GM12878 (cell line): ENCODE data around the gene PRDM16. TPM values are rescaled to one million over a fixed set of nuclear protein-coding genes. Genes with fewer than 3 reads are reported as not detected.

Source experiments
- ATAC-seq: fragments of 200-7000 bp; cut with Tn5 transposase; 3 replicates; pipeline ENCODE4 v1.9.1; 2020; ENCODE audit warnings: mild to moderate bottlenecking, moderate library complexity
- BruUV-seq: library from RNA; stranded (reverse); fragments of 400-500 nt; replicated peaks from 2 replicates; lab custom pipeline; 2021; lab: Mats Ljungman, UMichigan
- CTCF ChIA-PET: fragments of 300-600 bp; sonication (Branson Sonifier 250); formaldehyde crosslinking; extraction: SDS; loops from one replicate; lab custom pipeline; 2021; ENCODE audit warnings: inconsistent platforms; lab: Yijun Ruan, JAX
- POLR2A ChIA-PET: fragments of 350-600 bp; formaldehyde crosslinking; extraction: SDS; loops from one replicate; lab custom pipeline; 2021; ENCODE audit warnings: inconsistent platforms; lab: Charles Lee
- RAD21 ChIA-PET: fragments of 300-600 bp; sonication (Branson Sonifier 250); formaldehyde crosslinking; loops from one replicate; lab custom pipeline; 2023; ENCODE audit warnings: antibody characterized with exemption; ENCODE audit not compliant: unreplicated experiment; lab: Charles Lee
- SMC1A ChIA-PET: fragments of 300-600 bp; sonication (Branson Sonifier 250); formaldehyde crosslinking; loops from one replicate; lab custom pipeline; 2023; ENCODE audit not compliant: unreplicated experiment, uncharacterized antibody; lab: Charles Lee
- DNase-seq: peaks from one replicate; pipeline ENCODE4 v3.0.0-alpha.2; 2011; ENCODE audit warnings: low read depth, low spot score
- FAIRE-seq: peaks from 3 replicates; lab custom pipeline; 2011; peaks lifted over from hg19 to GRCh38; lab: Jason Lieb, UNC
- H2AFZ ChIP-seq: 2 replicates; pipeline ENCODE4 v1.6.0; 2011; ENCODE audit warnings: low read depth, low read length, control low read depth; ENCODE audit not compliant: control insufficient read depth
- H3K27ac ChIP-seq: 2 replicates; pipeline ENCODE4 v1.5.1; 2011; ENCODE audit warnings: control low read depth; ENCODE audit not compliant: control insufficient read depth, insufficient read depth
- H3K27me3 ChIP-seq, 2 experiments: replicated peaks in 1 of 2; 2 replicates each; pipeline versions ENCODE4 v1.6.0 to v1.6.1; 2011; ENCODE audit warnings: low read length in 1 of 2; ENCODE audit not compliant: control insufficient read depth in 2 of 2, insufficient read depth in 2 of 2
- H3K36me3 ChIP-seq, 2 experiments: 2 replicates each; pipeline ENCODE4 v1.5.1; 2011; ENCODE audit warnings: low read length in 1 of 2; ENCODE audit not compliant: control insufficient read depth in 2 of 2, insufficient read depth in 2 of 2
- H3K4me1 ChIP-seq: 2 replicates; pipeline ENCODE4 v1.6.1; 2011; ENCODE audit warnings: mild to moderate bottlenecking, low read length, moderate library complexity, mixed read lengths; ENCODE audit not compliant: control insufficient read depth, insufficient read depth
- H3K4me2 ChIP-seq: 2 replicates; pipeline ENCODE4 v1.6.0; 2011; ENCODE audit warnings: control low read depth; ENCODE audit not compliant: control insufficient read depth, insufficient read depth
- H3K4me3 ChIP-seq: fragments of 200-600 bp; sonication (generic); 2 replicates; pipeline ENCODE4 v1.5.1; 2016
- H3K79me2 ChIP-seq: 2 replicates; pipeline ENCODE4 v1.6.0; 2011; ENCODE audit warnings: low read length; ENCODE audit not compliant: control insufficient read depth, insufficient read depth
- H3K9ac ChIP-seq: 2 replicates; pipeline ENCODE4 v1.8.0; 2011; ENCODE audit warnings: low read length, control low read depth, mixed read lengths; ENCODE audit not compliant: control insufficient read depth, insufficient read depth
- H3K9me3 ChIP-seq: replicated peaks from 3 replicates; pipeline ENCODE4 v1.5.1; 2011; ENCODE audit warnings: mild to moderate bottlenecking, low read length; ENCODE audit not compliant: control insufficient read depth, insufficient read depth
- H4K20me1 ChIP-seq: 2 replicates; pipeline ENCODE4 v1.6.0; 2011; ENCODE audit not compliant: control insufficient read depth, insufficient read depth
- EED ChIP-seq: sonication (generic); IDR thresholded peaks from 2 replicates; pipeline ENCODE4 v1.6.1; 2016; ENCODE audit warnings: antibody characterized with exemption, low read depth
- MEF2A ChIP-seq: IDR thresholded peaks from 2 replicates; pipeline ENCODE4 v1.6.1; 2011; ENCODE audit warnings: low read depth, mild to moderate bottlenecking, low read length, moderate library complexity; ENCODE audit not compliant: insufficient read depth
- SREBF1 ChIP-seq: IDR thresholded peaks from 2 replicates; pipeline ENCODE4 v1.6.1; 2012; ENCODE audit warnings: mild to moderate bottlenecking, low read length
- YBX1 ChIP-seq: fragments of 450-650 bp; IDR thresholded peaks from 2 replicates; pipeline ENCODE4 v1.6.1; 2016; ENCODE audit warnings: antibody characterized with exemption
- WGBS: methylation state at CpG from one replicate; pipeline ENCODE4 v1.1.6; 2016; ENCODE audit warnings: low lambda C conversion rate; ENCODE audit not compliant: insufficient replicate concordance, insufficient coverage; ENCODE audit errors: missing lambda C conversion rate; 5-methylcytosine and 5-hydroxymethylcytosine counted together
- in situ Hi-C: fragments of 300-500 bp; cut with MboI; formaldehyde crosslinking; loops from 9 replicates; pipeline ENCODE4 v1.14.3; 2018; ENCODE audit warnings: mixed read lengths
- intact Hi-C: fragments of 100-400 bp; cut with micrococcal nuclease; formaldehyde crosslinking; loops from one replicate; pipeline ENCODE4 v1.14.2; 2022; ENCODE audit not compliant: unreplicated experiment
- polyA plus RNA-seq, 11 experiments: library from polyadenylated mRNA; depleted of rRNA in 4 of 11; unstranded in 6 of 11; stranded (reverse) in 5 of 11; fragments of >200 nt; fragmentation: Nextera tagmentation in 4 of 11; fragmentation: Illumina TruSeq in 1 of 11; extraction: Ambion mirVana in 4 of 11; extraction: Trizol in 1 of 11; gene quantifications; 1 replicate in 1 of 11; 2 replicates in 10 of 11; pipeline versions ENCODE4 v1.2.1 to v1.2.3, GENCODE V29; 2011 to 2016; ENCODE audit warnings: inconsistent platforms in 2 of 11, missing spikeins in 2 of 11, low read depth in 1 of 11
- total RNA-seq, 4 experiments: library from RNA; depleted of rRNA in 3 of 4; stranded (reverse); fragments of >200 nt in 3 of 4; fragmentation: Illumina TruSeq in 1 of 4; extraction: Trizol in 1 of 4; gene quantifications; 2 replicates each; pipeline versions ENCODE4 v1.2.1 to v1.2.3, GENCODE V29; 2013 to 2021
- TF ChIP-seq, protein P1 (sequence below): IDR thresholded peaks from 2 replicates; pipeline ENCODE4 v1.6.1; 2012; ENCODE audit warnings: low read depth, low read length, improper control_type of control experiment
- TF ChIP-seq, protein P2 (sequence below): fragments of 450-650 bp; IDR thresholded peaks from 2 replicates; pipeline ENCODE4 v1.6.1; 2017; ENCODE audit warnings: mild to moderate bottlenecking, low read depth, inconsistent platforms; ENCODE audit not compliant: poor library complexity, severe bottlenecking
- TF ChIP-seq, protein P3 (sequence below): fragments of 150-350 bp; IDR thresholded peaks from 2 replicates; pipeline ENCODE4 v1.6.1; 2016; ENCODE audit warnings: low read depth, low read length
- TF ChIP-seq, protein P4 (sequence below): IDR thresholded peaks from 2 replicates; pipeline ENCODE4 v1.6.1; 2012; ENCODE audit warnings: low read depth, low read length, improper control_type of control experiment
- TF ChIP-seq, protein P5 (sequence below): IDR thresholded peaks from 2 replicates; pipeline ENCODE4 v1.6.1; 2012; ENCODE audit warnings: mild to moderate bottlenecking, low read depth, low read length
- TF ChIP-seq, protein P6 (sequence below): IDR thresholded peaks from 2 replicates; pipeline ENCODE4 v1.6.1; 2011; ENCODE audit warnings: mild to moderate bottlenecking, low read depth, low read length, moderate library complexity; ENCODE audit not compliant: insufficient replicate concordance

Gene PRDM16
- total and polyA plus RNA-seq, 10 of the 15 experiments (the other 5 are each of a cell fraction or from before 2014, with no cell fraction given), result 0.03 TPM; not detected in 9

DNA sequence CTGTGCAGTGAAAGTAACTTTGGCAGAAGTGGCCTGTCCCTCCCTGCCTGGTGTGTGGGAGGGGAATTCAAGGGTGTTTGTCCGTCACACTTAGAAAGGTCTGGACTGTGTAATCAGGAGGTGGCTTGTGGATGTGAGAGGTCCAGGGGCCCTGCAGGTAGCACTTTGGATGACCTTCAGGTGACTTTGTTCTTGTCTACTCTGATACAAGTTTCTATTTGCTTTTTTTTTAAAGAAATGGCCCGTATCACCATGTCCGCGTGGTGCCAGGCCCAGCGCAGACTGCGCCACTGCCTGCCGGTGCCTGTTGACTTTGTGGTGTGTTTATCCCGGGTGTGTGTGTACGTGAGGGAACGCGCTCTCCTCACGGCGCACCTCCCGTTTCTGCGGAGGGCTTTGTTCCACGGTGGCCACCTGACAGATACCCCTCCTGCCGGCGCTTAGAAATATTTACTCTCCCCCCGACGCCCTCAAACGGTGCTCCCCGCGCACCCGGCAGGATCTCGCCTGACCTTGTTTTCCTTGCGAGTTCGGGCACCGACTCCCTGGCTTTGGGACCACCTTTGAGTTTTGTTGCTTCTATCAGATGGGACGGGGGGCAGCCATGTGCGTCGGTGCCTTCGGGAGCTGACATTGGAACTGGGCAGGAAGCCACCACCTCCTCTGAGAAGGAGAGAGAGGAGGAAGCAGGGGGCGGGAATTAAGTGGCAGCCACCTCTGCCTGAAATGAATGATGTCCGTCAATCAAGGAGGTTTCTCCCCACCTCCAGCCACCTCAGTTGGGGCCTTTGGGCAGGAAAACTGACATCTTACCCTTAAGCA lies 119.4 kb downstream of the PRDM16 start:
- no peak overlapping the region for H3K4me3 ChIP-seq
- WGBS, result 63% methylated on average over 30 of the region's 34 CpGs
- intact Hi-C loops (no loop called here), in situ Hi-C loops (no loop called here)
- H3K36me3 ChIP-seq, result no peaks in the 10 kb centered on the region
- no peaks in the 10 kb centered on the region; a peak in 1 of 4 replicates for H3K27me3 ChIP-seq
- no peak overlapping the region for H3K9ac ChIP-seq
- no peaks in the 10 kb centered on the region for H3K4me1 ChIP-seq
- ChIA-PET POLR2A (no interaction called here), RAD21 (no interaction called here), SMC1A (no interaction called here), CTCF (no interaction called here)
- no peak for ATAC-seq
- H3K9me3 ChIP-seq, result no peaks in the 10 kb centered on the region; the same call in 2 of the 3 replicates
- no TSS peak for BruUV-seq
- no peak overlapping the region for H3K27ac ChIP-seq
- H3K79me2 ChIP-seq, result no peaks in the 10 kb centered on the region
- H2AFZ ChIP-seq, result no peak overlapping the region
- H3K4me2 ChIP-seq, result no peak overlapping the region
- no peaks in the 10 kb centered on the region for H4K20me1 ChIP-seq
- no peak for FAIRE-seq
- no peak for DNase-seq
- TF ChIP-seq MEF2A (no peak), EED (no peak), SREBF1 (no peak), YBX1 (no peak)
- TF ChIP-seq, protein P1, sequence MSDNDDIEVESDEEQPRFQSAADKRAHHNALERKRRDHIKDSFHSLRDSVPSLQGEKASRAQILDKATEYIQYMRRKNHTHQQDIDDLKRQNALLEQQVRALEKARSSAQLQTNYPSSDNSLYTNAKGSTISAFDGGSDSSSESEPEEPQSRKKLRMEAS, result no peak
- TF ChIP-seq, protein P2, sequence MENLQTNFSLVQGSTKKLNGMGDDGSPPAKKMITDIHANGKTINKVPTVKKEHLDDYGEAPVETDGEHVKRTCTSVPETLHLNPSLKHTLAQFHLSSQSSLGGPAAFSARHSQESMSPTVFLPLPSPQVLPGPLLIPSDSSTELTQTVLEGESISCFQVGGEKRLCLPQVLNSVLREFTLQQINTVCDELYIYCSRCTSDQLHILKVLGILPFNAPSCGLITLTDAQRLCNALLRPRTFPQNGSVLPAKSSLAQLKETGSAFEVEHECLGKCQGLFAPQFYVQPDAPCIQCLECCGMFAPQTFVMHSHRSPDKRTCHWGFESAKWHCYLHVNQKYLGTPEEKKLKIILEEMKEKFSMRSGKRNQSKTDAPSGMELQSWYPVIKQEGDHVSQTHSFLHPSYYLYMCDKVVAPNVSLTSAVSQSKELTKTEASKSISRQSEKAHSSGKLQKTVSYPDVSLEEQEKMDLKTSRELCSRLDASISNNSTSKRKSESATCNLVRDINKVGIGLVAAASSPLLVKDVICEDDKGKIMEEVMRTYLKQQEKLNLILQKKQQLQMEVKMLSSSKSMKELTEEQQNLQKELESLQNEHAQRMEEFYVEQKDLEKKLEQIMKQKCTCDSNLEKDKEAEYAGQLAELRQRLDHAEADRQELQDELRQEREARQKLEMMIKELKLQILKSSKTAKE, result no peak
- TF ChIP-seq, protein P3, sequence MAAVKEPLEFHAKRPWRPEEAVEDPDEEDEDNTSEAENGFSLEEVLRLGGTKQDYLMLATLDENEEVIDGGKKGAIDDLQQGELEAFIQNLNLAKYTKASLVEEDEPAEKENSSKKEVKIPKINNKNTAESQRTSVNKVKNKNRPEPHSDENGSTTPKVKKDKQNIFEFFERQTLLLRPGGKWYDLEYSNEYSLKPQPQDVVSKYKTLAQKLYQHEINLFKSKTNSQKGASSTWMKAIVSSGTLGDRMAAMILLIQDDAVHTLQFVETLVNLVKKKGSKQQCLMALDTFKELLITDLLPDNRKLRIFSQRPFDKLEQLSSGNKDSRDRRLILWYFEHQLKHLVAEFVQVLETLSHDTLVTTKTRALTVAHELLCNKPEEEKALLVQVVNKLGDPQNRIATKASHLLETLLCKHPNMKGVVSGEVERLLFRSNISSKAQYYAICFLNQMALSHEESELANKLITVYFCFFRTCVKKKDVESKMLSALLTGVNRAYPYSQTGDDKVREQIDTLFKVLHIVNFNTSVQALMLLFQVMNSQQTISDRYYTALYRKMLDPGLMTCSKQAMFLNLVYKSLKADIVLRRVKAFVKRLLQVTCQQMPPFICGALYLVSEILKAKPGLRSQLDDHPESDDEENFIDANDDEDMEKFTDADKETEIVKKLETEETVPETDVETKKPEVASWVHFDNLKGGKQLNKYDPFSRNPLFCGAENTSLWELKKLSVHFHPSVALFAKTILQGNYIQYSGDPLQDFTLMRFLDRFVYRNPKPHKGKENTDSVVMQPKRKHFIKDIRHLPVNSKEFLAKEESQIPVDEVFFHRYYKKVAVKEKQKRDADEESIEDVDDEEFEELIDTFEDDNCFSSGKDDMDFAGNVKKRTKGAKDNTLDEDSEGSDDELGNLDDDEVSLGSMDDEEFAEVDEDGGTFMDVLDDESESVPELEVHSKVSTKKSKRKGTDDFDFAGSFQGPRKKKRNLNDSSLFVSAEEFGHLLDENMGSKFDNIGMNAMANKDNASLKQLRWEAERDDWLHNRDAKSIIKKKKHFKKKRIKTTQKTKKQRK, result no peak
- TF ChIP-seq, protein P4, sequence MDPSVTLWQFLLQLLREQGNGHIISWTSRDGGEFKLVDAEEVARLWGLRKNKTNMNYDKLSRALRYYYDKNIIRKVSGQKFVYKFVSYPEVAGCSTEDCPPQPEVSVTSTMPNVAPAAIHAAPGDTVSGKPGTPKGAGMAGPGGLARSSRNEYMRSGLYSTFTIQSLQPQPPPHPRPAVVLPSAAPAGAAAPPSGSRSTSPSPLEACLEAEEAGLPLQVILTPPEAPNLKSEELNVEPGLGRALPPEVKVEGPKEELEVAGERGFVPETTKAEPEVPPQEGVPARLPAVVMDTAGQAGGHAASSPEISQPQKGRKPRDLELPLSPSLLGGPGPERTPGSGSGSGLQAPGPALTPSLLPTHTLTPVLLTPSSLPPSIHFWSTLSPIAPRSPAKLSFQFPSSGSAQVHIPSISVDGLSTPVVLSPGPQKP, result no peak
- TF ChIP-seq, protein P5, sequence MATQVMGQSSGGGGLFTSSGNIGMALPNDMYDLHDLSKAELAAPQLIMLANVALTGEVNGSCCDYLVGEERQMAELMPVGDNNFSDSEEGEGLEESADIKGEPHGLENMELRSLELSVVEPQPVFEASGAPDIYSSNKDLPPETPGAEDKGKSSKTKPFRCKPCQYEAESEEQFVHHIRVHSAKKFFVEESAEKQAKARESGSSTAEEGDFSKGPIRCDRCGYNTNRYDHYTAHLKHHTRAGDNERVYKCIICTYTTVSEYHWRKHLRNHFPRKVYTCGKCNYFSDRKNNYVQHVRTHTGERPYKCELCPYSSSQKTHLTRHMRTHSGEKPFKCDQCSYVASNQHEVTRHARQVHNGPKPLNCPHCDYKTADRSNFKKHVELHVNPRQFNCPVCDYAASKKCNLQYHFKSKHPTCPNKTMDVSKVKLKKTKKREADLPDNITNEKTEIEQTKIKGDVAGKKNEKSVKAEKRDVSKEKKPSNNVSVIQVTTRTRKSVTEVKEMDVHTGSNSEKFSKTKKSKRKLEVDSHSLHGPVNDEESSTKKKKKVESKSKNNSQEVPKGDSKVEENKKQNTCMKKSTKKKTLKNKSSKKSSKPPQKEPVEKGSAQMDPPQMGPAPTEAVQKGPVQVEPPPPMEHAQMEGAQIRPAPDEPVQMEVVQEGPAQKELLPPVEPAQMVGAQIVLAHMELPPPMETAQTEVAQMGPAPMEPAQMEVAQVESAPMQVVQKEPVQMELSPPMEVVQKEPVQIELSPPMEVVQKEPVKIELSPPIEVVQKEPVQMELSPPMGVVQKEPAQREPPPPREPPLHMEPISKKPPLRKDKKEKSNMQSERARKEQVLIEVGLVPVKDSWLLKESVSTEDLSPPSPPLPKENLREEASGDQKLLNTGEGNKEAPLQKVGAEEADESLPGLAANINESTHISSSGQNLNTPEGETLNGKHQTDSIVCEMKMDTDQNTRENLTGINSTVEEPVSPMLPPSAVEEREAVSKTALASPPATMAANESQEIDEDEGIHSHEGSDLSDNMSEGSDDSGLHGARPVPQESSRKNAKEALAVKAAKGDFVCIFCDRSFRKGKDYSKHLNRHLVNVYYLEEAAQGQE, result no peak
- TF ChIP-seq, protein P6, sequence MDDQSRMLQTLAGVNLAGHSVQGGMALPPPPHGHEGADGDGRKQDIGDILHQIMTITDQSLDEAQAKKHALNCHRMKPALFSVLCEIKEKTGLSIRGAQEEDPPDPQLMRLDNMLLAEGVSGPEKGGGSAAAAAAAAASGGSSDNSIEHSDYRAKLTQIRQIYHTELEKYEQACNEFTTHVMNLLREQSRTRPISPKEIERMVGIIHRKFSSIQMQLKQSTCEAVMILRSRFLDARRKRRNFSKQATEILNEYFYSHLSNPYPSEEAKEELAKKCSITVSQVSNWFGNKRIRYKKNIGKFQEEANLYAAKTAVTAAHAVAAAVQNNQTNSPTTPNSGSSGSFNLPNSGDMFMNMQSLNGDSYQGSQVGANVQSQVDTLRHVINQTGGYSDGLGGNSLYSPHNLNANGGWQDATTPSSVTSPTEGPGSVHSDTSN, result no peak
